ENCODE data around the gene CEBPB.
"Not testable (repeated sequence)": the region's sequence is repeated elsewhere in the genome, so short reads cannot be mapped to it uniquely, and the experiment has no call there.

- TF ChIP-seq CTCF (conservative IDR thresholded peaks at IDR 0.05); ZFX (IDR thresholded peaks at IDR 0.05): not testable (repeated sequence)
These were observed 29.1 kb upstream of the CEBPB start for GRCh38 chr20:50161494-50161893.
